GM19463 (cell line): ENCODE data around the gene PLIN1.

Experiments used
- ATAC-seq: cut with Tn5 transposase; IDR thresholded peaks from one replicate; pipeline ENCODE4 v1.9.1; 2021; ENCODE audit warnings: mild to moderate bottlenecking, moderate library complexity; ENCODE audit not compliant: unreplicated experiment

PLIN1 gene

DNA sequence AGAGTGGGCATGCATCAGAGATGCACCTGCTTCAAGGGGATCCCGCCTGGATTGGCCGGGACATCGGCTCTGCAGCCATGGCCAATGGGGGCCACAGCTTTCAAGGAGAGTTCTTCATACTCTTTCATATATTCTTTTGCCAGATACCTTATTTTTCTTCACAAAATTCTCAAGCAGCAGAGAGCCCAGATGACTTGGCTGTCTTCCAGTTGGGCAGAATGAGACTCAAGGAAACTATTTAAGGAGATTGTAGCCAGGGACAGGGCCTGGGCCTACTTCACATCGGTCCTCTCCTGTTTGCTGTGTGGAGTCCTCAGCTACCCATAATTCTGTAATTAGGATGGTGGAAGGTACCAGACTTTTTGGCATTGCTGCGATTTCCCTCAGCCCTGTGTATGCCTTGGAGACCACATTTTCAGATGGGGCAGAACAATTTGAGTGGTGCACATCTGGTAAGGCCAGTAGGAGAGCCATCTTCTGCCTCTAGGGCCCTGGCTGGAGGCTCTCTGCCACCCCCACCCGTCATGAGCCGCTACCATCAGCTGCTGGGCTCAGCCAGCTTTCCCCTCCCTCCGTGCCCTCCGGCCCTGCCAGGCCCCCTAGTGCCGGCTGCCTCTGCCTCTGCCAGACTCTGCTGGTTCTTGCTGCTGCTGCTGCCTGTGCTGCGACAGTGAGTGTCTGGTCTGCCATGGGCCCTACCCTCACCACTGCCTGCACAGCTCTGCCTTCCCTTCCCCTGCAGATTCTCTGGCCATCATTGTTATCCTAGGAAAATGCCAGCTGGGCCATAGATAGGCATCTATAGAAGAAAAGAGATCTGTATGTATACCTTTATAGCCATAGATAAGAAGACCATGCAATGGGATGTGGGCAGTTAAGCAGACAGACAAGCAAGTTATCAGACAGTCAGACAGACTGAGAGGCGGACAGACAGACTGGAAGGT, 6.7 kb downstream of the PLIN1 start:
- no peak for ATAC-seq

DNA sequence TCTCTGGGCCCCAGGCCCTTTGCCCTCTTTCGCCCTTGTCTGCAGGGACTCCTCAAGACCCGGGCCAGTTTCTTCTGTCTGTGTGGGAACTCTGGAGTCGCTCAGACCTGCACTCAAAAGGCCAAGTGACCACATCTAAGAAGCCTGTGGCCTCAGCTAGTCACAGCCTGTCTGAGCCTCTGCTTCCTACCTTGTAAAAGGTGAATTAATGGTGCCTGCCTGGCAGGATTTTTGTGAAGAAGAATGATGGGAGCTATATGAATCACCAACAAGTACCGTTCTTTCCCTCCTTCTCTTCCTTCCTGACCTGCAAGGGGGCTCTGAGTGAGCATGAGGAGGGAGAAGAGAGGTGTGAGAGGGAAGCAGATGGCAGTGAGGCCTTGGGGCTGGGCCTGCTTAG, 7.5 kb downstream of the PLIN1 start:
- no peak for ATAC-seq

DNA sequence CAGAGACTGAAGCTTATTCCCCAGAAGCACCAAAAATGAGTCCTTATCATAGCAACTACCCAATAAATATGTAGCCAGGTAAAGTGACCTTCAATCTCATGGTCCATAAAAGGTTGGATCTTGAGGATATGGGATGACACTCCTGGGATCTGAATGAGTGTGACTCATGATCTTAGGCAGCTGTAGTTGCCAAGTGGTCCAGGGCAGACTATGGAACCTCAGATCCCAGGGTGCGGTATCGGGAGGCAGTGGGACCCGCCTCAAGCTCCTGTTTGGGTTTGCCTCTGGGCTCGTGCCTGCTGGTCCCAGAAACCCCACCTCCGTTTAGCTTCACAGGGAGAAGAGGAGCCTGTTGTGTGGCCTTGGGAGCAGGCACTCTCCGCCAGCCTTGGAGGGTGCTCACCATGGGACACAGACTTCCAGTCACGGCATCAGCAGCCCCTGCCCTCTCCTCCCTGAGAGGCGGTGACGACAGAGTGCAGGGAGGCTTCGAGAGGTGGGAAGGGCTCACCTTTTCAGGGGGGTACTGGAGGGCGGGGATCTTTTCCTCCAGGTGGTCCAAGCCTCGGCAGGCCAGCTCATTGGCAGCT, 8.1 kb downstream of the PLIN1 start:
- no peak for ATAC-seq

DNA sequence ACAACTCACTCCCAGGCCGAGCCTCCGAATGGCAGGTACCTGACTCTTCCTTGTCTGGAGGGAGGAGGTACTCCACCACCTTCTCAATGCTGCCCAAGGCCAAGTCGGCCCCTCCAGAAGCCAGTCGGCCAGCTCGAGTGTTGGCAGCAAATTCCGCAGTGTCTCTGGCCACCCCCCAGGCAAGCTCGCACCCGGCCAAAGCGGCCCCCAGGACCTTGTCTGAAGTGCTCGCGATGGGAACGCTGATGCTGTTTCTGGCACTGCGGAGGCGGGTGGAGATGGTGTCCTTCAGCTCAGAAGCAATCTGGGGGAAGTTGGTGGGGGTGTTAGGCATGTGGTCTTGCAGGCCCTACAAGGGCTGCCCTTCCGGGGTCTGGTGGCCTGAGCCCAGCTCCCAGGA, 9.2 kb downstream of the PLIN1 start:
- ATAC-seq: no peak

DNA sequence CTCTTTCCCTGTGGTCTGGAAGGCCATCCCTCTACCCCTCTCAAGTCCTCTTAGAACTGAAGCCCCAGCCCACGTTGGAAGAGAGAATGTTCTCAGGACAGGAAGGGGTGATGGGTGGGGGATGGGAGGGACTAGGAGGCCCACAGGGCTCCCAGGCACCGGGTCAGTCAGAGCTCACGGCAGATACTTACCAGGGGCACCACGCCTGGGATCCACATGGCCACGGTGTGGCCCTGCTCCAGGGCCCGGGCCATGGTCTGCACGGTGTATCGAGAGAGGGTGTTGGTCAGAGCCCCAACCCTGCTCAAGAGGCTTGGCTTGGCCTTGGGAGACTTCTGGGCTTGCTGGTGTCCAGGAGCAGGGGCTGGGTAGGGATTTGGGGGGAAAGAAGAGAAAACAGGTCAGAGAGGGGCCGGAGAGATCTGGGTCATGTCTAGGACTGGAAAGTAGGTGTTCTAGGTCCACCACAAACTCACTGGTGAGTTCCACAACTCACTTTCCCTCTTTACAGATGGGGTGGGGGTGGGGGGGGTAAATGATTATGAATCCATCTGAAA, 9.8 kb downstream of the PLIN1 start:
- no peak for ATAC-seq

DNA sequence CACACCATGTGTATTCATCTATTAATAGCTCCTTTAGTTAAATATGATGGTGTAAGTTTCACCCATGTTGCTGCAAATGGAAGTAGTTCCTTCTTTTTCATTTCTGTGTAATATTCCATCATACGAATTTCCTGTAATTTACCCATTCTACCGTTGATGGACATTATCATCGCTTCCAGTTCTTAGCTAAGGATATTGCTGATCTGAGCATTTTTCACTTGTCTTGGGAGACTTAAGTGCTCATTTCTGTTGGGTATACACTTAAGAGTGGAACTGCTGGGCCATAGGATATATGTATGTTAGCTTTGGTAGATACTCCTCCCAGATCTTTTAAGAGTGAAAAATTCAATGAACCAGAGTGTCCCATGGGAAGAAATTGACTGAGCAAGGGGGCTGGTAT, 11.0 kb downstream of the PLIN1 start:
- ATAC-seq: no peak

DNA sequence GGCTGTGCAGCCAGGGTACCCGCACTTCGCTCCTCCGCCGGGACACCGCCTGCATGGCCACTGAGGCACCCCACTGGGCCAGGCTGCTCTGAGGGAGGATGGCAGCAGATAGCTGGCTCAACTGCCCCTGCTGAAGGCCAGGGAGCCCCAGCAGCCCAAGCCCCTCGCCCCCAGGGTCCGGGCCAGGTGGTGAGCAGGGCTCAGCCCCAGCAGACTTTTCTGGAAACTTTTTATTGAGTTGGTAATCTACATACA, 11.5 kb downstream of the PLIN1 start:
- no peak for ATAC-seq

DNA sequence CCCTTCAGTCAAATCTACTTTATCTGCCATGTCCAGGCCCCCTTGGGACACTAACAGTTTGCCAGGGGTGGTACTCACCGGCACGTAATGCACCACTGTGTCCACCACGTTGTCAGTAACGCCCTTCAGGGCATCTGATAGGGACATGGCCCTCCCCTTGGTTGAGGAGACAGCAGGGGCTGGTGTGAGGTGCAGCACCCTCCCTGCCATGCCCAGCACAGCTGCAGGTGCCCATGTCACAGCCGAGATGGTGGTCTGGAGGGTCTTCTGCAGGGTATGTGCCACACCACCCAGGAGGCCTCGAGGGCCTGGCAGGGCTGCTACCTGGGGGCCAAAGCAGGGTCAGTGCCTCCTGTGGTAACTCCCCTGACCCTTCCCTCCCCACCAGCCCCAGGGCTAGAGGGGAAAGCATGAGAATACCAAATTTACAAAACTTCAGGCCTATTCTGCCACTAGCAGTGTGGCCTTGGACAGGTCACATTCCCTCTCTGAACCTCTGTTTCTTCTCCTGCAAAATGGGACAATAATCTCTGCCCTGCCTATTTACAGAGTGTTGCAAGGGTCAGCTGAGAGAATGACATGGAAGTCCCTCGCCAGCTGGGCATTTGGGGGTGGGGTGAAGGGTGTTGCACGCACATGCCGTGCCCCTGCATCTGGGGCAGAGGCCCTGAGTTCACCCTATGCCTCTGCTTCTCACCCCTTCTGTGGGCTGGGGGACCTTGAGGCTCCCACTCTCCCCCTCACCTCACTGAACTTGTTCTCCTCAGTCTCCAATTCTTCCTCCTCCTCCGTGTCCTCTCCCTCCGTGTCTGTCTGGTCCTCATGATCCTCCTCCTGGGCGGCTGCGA, 12.1 kb downstream of the PLIN1 start:
- no peak for ATAC-seq

DNA sequence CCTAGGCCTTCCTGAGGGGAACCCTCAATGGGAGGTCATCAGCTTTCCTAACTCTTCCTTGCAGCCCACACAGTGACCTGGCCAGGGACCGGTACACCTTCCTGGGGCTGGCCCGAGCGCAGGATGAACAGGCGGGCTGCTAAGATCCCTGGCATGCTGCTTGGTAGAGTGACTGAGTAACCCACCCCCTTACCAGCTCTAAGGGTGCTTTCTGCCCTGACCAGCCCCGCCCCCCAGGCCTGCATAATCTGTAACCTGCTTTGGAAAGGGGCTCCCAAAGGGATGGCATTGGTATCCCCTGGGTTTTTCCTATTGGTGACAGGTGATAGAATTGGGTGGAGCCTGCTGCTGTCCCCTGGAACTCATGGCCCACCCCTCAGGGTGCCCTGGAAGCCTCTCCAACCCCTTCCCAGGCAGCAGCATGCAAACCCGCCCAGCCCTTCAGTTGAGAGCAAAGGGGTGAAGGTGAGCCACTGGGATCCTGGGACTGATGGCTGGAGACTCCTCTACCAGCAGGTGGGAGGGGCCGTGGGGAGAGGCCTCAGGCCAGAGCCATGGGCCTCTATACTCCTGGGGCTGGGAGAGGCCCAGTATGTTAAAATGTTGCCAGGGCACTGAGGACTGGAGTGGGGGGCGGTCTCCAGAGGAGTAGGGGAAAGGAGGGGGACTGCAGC, 12.8 kb downstream of the PLIN1 start:
- ATAC-seq: no peak

DNA sequence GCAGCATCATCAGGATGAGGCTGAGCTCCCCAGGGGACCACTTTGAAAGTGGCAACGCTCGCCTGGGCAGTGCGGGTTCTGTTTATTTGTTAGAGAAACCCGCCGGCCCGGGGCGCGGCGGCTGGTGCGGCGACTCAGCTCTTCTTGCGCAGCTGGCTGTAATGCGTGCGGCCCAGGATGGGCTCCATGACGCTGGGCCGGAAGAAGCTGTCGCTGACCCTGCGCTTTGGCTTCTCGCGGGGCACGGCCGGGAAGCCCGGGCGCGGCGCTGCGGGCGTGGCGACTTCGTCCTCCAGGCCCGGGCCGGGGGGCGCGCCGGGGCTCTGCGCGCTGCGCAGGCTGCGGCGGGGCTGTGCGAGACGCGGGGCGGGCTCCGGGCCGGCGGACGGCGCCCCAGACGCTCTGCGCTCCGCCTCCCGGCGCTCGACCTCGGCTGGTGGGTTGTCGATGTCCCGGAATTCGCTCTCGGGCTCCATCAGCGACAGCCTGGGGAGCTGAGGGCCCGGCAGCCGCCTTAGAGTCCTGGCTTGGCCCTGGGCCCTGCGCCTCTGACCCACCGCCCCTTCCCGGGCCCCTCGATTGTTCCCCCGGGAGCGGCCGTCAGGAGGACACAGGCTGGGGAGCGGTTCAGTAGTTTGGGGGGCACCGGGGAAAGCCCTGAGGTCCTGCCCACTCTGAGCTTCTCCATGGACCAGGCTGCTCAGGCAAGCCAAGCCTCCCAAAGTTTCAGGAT, 13.6 kb downstream of the PLIN1 start:
- ATAC-seq: no peak

DNA sequence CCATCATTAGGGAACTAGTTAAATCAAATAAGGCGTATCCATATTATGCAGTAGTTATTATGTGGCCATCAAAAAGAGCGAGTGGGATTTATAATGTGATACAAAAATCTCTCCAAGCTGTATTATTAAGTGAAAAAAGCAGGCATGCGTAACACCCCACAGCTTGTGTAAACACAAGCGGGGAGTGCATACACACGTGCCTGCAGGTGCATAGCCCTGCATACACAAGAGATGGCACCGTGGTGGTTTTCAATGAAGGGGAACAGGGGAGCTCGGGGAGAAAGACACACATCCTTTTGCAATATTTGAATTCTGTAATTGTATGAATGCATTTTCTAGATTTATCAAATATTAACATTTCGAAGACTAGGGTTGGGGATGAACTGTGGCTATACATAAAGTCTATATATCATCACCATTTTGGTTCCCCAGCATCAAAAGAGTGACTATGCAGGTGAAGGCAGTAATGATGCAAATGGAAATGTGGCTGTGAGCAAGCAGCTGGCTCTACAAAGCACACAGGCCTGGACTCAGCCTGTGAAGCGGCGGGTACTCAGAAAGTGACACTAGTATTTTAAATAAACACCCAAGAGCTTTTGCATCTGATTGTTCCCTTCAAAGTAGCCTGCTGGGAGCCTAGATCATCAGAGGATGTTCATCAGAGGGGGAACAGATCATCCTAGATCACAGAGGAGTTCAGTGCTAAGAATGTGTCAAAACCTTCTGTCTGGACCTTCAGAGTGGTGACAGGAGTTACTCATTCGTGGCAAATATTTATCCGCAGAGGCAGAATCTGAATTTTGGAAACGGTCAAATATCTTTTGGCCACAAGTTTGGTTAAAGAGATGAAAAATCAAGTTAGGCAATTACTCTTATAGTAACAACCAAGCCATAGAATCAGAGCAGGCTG, 14.5 kb downstream of the PLIN1 start:
- no peak for ATAC-seq

DNA sequence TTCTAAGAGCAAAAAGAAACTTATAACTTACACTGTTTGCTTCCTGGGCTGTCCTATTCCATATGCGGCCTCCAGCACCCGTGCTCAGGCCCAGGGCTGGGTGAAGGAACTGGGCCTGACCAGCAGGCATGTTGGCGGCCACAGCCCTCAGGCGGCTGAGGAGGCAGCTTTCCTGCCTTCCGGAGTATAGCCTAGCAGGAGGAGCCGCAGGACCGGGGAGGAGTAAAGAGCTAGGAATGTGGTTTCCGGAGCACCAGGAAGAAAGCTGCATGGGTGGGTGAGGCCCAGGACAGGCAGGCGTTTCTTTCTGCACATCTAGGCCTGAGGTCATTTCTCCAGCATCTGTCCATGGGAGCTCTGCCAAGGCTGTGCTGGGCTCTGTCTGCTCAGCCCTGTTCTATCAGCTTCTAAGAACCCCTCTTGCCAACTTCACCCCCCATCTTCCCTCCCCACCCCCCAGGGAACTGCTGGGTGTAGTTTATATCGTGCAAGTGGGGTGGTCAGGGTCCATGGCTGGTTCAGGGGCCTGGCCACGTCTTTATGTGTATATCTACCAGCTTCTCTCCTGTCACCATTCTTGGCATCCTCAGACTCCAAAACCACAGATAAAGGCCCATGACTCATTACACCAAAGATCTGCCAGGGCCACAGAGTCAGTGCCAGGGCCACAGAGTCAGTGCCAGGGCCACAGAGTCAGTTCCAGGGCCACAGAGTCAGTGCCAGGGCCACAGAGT, 16.1 kb downstream of the PLIN1 start:
- no peak for ATAC-seq

DNA sequence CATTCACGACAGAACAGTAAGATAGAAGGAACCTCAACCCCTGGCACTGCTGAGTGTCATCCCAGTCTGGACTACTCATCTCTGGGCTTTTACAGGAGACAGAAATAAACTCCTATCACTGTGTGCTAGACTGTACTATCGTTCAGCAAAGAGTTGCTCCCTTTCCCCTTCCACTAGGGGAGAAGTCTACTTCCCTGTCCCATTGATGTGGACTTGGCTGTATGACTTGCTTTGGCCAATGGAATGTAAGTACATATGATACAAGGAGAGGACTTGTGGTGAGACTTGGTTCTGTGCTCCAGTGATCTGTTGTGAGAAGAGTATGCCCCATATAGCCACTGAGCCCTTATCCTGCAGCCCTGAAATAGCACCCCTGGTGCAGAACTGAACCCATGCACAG, 18.6 kb downstream of the PLIN1 start:
- ATAC-seq: no peak

DNA sequence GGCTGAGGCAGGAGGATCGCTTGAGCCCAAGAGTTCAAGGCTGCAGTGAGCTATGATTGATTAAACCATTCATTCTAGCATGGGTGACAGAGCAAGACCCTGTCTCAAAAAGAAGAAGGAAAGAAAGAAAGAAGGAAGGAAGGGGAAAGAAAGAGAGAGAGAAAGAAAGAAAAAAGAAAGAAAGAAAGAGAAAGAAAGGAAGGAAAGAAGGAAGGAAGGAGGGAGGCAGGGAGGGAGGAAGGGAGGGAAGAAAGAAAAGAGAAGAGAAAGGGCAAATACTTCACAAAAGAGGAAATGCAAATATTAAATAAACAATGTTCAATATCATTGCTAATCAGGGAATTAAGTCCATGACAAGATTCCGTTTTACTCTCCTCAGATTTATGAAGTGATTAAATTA, 19.9 kb downstream of the PLIN1 start:
- no peak for ATAC-seq

DNA sequence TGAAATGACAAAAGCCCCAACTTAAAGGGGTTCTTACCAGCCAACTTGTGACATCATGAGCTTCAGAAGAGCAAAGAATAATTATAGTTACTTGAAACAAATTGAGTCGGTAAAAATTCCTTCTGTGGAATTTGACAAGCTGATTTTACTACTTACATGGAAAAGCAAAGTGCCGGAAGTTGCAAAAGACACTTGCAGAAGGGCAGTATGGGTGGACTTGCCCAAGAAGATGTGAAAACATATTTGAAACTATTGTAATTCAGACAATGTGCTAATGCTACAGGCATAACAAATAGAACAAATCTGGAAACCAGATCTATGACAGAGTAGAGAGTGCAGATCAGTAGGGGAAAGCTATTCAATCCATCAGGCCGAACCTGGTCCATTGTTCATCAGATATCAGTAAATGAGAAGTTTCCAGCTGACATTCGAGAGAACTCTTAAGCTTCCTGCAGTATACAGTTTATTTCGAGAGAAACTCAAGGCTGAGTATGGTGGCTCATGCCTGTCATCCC, 21.4 kb downstream of the PLIN1 start:
- ATAC-seq: no peak

DNA sequence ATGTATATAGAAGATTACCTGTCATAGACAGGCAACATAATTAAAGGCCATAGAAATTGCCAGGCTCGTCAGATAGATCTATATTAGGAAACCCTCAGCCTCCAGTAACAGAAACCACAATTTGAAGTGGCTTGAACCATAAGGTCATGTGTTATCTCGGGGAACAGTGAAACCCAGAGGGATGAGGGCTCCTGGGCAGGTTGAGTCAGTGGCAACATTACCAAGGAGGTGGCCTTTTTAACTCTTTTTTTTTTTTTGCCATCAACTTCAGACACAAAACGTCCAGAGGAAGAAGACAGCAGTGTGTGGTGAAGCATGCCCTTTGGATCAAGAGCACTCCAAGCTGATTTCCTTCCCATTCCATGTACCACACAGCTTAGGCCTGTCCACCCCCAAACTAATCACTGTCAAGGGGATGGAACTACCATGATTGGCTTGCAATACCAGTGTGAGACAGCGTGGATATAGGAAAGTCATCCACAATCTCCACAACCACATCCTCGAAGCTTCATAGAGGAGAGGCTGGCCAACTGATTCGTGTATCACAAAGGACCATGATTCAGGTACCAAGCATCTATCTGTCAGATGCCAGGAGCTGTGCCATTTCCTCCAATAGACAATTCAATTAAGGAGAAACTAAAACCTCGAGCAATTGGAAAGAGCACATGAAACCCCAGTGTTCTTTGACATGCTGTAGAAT, 22.9 kb downstream of the PLIN1 start:
- ATAC-seq: no peak

DNA sequence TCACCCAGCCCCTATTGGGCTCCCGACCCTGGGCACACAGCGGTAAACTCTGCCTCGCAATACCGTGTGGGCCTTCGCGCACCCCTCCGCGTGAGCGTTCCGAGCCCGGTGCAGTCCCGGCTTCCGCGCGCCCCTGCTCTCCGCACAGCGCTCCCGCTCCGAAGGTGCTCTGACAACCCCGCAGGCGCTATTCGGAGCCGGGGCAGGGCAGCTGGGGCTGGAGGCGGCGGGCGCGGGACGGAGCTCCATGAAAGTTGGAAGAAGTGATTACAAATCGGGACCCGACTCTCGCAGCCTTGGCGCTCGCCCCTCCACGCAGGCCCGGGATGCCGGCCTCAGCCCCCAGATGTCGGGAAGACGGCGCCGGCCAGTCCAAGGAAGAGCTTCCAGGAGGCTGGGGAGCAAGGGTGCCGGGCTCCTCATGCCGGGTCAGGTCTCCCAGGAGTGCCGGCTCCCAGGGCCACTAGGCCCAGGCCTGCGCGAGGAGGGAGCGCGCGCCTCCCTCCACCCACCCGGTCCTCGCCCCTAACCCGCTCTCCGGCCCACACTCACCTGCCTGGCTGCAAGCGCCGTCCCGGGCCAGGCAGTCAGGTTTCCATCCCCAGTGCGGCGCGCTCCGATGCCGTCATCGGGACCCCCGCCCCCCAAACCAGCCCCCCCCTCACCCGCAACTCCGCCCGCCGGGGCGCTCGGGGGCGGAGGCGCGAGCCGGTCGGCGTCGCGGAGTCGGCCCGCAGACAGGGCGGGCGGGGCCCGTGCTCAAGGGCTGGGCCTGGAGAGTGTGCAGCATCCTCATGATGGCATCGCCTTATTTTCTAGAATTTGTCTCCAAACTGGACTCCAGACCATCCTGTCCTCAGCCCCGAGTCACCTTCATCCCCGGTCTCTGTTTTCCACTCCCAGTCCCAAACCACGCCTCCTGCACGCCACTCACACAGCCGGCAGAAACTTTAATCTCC, 24.0 kb downstream of the PLIN1 start, which contains the start of gene KIF7:
TSS of gene KIF7 (minus strand) at position 621 of the 959 bp plus-strand sequence. CDS start 2,537 bp downstream, outside the sequence.
- ATAC-seq: no peak
